ENCODE results near the gene FGF5.
"Not testable (repeated sequence)": the region's sequence is repeated elsewhere in the genome, so short reads cannot be mapped to it uniquely, and the experiment has no call there.

The FGF5 gene

DNA sequence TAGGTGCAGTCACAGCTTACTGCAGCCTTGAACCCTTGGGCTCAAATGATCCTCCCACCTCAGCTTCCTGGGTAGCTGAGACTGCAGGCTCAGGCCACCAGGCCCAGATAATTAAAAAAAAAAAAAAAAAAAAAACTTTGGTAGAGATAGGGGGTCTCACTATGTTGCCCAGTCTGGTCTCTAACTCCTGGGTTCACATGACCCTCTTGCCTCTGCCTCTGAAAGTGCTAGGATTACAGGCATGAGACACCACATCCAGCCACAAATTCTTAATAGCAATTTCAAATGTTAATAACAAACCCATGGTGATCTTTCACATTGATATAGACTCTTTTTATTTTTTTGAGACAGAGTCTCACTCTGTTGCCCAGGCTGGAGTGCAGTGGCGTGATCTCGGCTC lies 12.3 kb upstream of the FGF5 start:
- no peak for DNase-seq (ENCODE audit: low spot score)

DNA sequence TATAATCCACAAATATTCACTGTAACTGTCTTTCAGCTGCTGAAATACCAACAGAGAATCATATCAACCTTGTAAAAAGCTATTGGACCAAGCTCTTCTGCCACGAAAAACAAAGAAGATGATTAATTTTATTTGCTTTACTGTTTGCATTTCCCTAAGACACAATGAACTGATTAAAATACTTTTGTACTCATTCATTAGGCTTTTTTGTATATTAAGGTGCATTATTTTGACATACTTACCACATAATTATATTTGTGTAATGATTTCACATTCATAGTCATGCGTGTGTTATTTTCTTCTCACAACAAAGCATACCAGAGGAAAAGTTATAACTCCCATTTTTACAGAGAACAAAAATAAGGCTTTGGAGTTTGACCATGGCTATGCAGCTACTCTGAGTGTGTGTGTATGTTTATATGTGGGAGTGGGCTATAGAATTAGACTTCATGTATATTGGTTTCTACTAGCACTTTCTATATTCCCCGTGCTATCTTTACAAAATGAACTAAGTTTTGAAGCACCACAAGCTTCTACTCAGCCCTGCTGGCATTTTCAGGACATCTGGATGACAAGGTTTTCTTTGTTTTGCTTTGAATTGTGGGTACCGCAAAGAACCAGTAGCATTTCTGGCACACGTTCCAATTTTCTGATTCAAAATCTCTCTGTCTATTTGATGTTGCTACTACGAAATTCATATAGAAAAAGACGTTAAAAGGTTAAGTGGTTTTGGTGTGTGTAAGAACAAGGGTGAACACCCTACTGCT lies 11.0 kb upstream of the FGF5 start:
- DNase-seq (ENCODE audit: low spot score): no peak

DNA sequence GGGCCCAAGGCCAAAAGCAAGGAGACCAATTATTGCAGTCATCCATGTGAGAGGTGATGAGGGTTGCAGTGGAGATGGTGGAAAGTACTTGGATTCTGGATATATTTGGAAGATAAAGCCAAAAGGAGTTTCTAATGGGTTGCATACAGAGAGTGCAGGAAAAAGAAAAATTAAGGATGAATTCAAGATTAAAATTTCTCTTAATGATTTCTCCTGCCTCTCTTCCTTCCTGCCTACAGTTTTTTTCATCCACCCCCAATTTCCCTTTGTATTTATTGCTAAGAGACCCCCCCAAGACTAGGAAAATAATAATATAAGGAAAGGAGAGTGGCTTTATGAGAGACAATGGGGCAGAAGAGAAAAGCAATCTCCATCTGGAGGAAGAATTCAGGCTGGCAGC lies 8.6 kb upstream of the FGF5 start:
- DNase-seq (ENCODE audit: low spot score): no peak

DNA sequence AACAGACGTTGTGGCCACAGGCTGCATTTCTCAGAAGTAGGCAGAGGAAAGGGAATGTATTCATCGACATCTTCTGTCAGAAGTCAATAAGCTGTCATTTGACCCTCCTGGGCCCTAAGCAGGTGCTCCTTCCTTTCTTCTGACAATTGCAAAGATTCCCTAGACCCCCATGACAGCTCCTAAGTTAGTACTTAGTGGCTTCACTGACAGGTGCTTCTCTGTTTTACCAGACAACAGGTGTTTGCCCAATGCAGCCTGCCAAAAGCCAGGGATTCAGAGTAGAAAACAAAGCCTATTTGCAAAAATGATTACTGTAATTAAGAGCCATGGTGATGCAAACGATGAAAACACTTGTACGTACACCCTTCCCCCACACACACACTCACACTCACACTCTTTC lies 7.5 kb upstream of the FGF5 start:
- DNase-seq (ENCODE audit: low spot score): no peak

DNA sequence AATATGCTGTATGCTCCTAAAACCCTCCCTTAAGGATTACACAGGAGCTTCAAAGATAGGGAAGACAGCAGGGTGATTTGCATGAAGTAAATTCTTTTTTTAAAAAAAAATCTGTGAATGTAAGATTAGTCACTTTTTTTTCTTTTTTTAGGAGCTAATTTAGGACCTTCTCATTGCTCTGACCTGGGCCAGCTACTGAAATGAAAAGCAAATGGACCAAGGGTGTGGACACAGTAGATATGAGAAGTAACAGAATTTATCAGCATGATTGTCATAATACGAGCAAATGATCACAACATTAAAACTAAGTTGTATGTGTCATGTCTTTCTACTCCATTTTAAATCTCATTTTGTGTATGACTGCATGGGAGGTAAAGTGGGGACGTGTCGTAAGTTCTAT lies 6.6 kb upstream of the FGF5 start:
- no peak for DNase-seq (ENCODE audit: low spot score)

DNA sequence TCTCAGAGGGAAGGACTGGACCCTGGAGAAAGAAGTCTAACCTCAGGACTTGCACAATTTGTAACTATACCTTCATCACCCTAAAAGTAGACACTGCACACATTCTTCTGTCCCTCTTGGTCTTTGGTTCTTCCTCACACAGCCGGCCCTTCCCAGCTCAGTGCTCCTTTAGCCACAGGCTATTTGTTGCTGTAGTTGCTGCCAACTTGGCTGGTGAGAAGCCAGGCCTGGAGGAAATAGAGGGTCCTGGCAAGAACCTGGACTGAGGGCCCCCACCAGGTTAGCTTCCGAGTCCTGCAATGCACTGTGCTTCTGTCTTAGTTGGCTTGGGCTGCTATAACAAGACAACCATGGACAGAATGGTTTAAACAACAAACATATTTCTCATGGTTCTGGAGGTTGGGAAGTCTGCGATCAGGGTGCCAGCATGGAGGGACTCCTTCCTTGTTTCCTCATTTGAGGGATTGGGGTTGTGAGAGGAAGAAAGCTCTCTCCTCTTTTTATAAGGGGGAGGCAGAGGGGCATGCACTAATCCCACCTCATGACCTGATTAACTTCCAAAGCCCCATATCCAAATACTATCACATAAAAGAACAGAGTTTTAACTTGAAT lies 4.4 kb upstream of the FGF5 start:
- DNase-seq (ENCODE audit: low spot score): no peak

DNA sequence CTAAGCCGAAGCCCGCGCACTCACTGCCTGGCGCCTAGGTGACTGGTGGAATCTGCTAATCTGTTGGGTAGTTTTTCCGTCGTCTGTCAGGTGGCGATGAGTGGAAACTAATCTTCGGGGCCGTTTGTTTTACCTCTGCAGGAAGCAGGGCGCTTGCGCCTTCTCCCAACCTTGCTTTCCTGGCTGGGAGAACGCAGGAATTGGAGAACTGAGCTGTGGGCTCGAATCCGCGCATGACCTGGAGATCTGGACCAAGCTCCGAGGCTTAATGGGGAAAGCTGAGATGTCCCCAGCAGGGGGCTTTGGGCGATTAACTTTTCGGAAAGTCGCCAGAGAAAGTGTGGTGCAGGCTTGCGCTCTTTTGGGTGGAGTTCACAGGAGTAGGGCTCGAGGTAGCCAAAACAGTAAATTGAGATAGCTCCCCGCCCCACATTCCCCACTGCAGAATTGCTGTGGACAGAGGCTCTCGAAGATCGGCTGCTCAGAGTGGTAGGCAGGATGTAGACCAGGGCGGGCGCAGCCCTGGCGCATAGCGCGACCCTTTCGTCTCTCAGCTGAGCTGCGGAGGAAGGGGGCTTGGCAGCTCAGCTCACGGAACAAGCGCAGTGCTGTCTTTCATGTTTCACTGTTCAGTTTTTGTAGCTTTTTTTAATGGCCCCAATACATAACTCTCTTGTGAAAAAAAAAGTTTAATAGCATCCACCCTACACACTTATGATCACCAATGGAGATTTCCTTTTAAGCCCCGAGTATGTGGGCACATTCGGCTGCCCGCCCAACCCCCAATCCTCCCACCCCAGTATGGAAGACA lies 2.7 kb upstream of the FGF5 start:
- no peak for DNase-seq (ENCODE audit: low spot score)

DNA sequence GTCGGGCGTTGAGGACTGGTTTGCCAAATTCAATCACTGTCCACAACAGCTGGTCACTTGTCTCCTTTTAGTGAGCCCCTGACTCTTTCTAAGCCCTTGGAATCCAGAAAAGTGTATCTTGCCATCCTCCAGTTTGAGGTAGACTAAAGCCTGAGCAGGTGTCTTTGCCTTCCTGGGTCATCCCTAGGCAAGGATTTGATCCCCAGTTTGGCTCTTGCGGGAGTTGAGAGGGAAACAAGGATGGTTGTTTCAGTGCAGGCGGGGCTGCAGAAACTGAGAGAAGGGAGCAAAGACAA lies 2.2 kb upstream of the FGF5 start:
- no peak for DNase-seq (ENCODE audit: low spot score)

DNA sequence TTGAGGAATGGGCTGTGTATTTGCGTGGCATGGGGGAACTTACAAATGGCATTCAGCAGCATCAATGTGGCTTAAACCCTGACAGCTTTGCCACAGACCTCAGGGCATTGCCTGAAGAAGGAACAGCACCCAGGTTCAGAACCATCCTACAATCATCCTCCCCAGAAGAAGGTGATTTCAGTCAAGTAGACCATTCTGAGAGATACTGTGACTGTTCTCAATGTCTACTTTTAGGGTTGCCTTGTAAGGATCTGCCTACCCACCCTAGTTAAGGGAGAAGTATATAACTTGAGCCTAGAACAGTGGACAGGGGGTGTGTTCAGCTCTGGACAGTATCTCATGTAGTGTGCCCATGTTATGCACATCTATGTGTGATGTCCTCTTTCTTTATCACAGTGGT lies 1.6 kb upstream of the FGF5 start:
- no peak for DNase-seq (ENCODE audit: low spot score)

DNA sequence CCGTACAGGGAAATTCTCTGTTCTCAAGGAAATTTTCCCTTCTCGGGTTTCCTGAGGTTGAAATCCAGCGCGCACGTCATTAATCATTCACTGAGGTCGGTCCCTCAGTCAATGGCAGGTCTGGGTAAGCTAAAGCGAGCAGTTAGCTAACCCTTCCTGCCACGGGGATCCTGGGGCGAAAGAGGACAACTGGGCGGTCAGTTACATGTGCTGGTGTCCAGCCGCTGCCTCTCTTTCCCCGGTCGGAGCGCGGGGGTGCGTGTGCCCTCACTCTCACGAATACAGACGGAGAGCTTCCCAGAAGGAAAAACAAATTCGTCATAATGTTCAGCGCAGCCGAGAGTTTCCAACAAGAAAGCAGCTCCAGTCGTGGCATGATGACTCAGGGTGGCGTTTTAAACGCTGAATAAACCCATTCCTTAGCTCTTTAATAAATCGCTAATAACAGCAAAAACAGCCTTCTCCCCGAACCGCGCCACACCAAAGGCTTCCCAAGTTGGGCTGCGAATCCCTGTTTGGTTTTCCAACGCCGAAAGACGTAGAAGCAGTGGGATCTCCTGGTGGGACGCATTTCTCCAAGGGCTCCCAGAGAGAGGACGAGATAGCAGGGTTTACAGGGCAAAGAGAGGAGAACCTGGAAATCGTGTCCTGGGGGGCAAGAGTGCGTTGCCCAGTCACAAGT lies 752 bp upstream of the FGF5 start:
- no peak for DNase-seq (ENCODE audit: low spot score)

DNA sequence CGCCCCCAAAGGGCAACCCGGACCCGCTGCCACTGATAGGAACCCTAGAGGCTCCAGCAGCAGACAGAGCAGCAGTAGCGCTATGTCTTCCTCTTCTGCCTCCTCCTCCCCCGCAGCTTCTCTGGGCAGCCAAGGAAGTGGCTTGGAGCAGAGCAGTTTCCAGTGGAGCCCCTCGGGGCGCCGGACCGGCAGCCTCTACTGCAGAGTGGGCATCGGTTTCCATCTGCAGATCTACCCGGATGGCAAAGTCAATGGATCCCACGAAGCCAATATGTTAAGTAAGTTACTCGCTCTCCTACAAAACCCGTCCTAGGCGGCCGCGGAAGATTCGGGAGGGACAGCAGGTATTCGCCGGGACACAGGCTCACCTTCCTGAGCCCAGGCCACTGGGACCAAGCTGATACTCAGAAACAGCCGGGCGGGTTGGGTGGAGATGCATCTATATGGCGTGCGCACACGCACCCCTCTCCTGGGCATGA lies 477 bp downstream of the FGF5 start:
- no peak for DNase-seq (ENCODE audit: low spot score)

DNA sequence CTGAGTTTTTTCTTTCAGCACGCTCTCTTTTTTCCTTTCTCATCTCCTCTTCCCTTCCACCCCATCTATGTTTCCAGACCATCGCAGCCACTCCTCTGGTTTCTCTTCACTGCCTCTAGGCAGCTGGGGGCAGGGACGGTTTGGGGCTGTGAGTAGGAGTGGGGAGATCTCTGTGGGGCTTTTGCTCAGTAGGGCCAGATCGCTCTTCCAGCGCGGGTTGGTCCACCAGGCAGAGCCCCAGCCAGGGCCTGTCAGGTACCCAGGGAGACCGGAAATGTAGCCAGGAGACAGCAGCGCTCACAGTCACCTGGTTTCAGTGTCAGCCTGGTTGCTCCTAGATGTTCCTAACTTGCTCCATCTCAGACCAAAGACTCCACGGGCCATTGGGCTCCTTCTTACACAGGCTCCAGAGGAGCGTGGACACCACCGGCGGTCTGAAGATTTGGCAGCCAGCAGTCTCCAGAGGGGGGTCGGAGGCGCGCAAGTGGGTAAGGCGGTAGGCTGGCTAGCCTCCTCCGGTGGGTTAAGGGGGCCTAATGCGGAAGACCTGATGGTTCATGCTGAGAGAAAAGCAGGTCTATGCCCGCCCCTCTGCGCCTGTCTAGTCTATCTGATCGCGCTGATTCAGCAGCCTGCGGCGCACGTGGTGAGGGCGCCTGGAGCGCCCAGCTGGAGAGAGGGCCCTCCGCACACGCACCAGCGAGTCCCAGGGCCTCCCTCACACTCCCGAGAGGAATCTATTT lies 1.8 kb downstream of the FGF5 start:
- no peak for DNase-seq (ENCODE audit: low spot score)

DNA sequence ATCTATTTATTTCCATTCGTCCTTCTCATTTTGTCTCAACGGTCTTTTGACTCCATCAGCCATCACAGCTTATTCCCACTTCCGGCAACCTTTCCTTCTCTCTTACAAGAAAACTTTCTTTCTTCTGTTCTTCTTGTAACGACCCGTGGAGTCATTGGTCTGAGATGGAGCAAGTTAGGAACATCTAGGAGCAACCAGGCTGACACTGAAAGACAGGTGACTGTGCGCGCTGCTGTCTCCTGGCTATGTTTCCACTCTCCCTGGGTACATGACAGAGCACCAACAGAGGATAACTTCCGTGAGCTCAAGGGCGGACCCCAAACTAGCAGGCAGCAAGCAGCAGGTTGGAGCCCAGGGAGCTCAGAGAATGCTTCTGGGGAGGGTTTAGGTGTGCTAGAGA lies 2.5 kb downstream of the FGF5 start:
- DNase-seq (ENCODE audit: low spot score): no peak

DNA sequence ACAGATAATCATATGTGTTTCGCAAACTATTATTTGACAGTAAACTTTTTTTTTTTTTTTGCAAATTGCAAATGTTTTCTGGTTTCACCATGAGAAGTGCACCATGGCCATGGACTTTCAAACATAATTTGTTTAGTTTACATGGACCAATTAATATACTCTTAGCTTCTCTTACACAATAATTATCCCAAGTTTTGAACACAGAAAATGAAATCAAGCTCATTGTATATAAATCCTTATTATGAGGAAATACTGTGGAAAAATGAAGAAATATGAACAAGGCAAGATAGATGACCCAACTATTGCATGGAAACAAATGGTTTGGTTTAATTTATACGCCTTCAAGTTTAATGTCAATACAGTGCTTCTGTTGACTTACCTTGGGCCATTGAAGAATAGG lies 3.9 kb downstream of the FGF5 start:
- no peak for DNase-seq (ENCODE audit: low spot score)

DNA sequence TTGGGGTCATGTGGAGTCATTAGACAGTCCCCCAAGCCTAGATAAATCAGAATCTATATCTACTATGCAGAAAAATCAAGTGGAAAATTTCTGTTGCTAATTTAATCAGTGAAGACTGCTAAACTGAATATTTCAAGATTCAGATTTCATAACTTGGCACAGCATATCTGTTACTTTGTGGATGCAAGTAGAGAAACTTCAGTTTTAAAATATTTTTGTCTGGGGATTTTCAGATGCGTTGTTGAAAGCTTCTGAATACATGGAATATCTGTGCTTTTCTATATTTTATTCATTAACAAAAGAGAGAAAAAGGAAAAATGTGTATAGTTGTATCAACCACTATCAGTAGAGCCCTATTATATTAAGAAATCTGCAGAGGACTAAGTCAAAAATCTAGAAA lies 4.4 kb downstream of the FGF5 start:
- DNase-seq (ENCODE audit: low spot score): no peak

DNA sequence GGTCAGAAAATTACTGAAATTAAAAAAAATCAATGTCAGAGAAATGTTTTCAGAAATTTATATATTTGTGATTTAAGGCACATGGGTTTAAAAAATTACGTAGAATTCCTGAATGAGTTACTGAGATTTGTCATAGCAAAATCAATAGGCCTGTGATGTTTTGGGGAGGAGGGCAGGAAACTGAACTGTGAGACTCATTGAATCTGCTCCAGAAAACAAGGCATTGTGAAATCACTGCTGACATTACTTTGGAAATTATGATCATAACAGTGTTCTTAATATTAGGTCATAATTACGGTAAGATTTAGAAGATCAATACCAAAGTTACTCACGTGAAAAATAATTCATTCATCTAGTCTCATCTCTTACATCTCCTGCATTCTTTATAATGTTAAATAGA lies 5.3 kb downstream of the FGF5 start:
- DNase-seq (ENCODE audit: low spot score): no peak

DNA sequence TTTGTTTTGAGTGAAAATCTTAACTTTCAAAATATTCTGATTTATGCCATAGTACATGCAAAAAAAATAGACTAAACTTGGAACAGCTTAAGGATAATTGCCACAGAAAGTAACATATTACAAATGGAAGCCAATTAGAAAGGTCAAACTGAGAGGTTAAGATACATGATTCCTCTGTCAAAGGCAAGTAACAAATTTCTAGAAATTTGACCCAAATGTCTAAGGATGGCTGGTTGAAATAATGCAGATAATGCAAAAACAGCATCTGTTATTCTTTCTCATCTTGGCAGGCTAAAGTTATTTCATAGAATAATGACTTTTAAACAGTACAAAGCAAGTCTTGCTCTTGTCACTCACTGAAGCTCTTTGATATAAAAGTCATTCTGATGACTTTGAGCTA lies 10.5 kb downstream of the FGF5 start:
- DNase-seq (ENCODE audit: low spot score): no peak

DNA sequence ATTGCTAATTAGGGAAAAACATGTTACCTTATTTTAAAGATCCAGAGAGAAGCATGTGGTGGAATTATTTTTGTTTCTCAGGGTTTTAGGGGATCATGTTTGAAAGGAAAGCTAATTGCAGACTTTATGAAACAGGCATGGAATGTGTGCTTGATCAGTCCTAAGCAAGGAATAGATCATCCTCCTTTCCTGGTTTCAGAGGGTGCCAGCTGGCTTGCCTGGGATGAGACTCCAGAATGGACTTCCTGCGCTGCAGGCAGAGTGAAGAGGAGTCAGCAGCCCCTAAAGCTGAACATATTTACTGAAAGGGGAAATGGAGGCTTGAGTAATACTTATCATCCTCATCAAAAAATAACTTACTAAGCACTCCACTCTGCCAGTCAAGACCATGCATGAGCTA lies 13.3 kb downstream of the FGF5 start:
- DNase-seq (ENCODE audit: low spot score): no peak

DNA sequence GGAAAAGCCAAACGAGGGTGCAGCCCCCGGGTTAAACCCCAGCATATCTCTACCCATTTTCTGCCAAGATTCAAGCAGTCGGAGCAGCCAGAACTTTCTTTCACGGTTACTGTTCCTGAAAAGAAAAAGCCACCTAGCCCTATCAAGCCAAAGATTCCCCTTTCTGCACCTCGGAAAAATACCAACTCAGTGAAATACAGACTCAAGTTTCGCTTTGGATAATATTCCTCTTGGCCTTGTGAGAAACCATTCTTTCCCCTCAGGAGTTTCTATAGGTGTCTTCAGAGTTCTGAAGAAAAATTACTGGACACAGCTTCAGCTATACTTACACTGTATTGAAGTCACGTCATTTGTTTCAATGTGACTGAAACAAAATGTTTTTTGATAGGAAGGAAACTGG lies 20.0 kb downstream of the FGF5 start:
- no peak for DNase-seq (ENCODE audit: low spot score)

DNA sequence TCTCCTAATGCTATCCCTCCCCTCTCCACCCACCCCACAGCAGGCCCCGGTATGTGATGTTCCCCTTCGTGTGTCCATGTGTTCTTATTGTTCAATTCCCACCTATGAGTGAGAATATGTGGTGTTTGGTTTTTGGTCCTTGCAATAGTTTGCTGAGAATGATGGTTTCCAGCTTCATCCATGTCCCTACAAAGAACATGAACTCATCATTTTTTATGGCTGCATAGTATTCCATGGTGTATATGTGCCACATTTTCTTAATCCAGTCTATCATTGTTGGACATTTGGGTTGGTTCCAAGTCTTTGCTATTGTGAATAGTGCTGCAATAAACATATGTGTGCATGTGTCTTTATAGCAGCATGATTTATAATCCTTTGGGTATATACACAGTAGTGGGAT lies 24.2 kb downstream of the FGF5 start:
- DNase-seq (ENCODE audit: low spot score): not testable (repeated sequence)

DNA sequence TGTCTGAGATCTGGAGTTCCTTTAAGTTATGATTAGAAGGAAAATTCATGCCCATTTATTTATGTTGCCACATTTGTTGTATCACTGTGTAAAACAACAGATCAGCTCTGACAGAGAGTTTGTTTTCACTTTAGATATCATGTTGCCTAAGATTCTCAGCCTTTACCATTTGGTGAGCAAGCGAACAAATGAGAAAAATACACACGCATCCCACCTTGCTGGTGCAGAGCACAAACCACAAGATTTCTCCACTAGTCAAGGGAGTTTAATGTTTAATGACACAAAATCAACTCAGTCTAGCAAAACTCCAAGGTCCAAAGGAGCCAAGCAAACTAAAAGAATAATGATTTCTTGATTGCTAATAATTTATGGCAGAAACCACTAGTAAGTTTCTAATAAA lies 27.7 kb downstream of the FGF5 start:
- DNase-seq (ENCODE audit: low spot score): no peak

DNA sequence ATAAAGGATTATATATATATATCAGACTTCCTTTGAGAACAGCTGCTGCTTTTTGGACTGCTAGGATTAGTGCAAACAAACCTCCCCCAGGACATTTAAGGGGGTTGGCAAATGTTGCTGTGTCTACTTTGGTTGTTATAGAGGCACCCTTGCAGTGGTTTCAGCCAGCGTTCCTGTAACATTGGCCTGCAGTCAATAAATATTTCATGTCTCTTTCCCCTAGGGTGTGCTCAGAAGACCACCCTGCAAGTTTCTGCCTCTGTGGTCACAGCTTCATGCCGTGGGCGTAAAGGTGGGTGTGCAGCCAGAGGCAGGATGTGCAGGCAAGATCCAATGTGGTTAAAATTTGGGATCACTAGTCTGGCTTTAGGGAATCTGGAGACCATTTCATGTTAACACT lies 28.9 kb downstream of the FGF5 start:
- DNase-seq (ENCODE audit: low spot score): no peak

Data from hematopoietic multipotent progenitor cell treated with erythropoietin and hydrocortisone succinate and interleukin-3 and kit ligand, for 17 days (in vitro differentiated cells).